ENCODE data around the gene PTPN4. TPM values are rescaled to one million over a fixed set of nuclear protein-coding genes. Genes with fewer than 3 reads are reported as not detected.

The PTPN4 gene
- total RNA-seq, 1 experiment from 2014 or later = 42.2 TPM

- ChIA-PET POLR2A (ENCODE audit: low non-redundant PET) (no interaction called here), CTCF (no interaction called here)
- peaks cover 16% of the 10 kb centered on the region for H3K4me1 ChIP-seq (ENCODE audit: insufficient read depth, low read length, poor library complexity, severe bottlenecking)
- no peak overlapping the region for H3K27ac ChIP-seq (ENCODE audit: low read depth, low read length, poor library complexity, severe bottlenecking)
- H3K27me3 ChIP-seq (replicated peaks; ENCODE audit: insufficient read depth, low read depth, low read length, poor library complexity) = no peaks in the 10 kb centered on the region
- peaks cover 11% of the 10 kb centered on the region for H3K9me3 ChIP-seq (ENCODE audit: low read depth, low read length, poor library complexity, severe bottlenecking)
- H3K36me3 ChIP-seq (ENCODE audit: insufficient read depth, low read length, poor library complexity, severe bottlenecking) = no peaks in the 10 kb centered on the region
- no peak for DNase-seq (ENCODE audit: low spot score)
- BruUV-seq (replicated peaks) = no TSS peak
- no peak for TF ChIP-seq EZH2 (IDR thresholded peaks at IDR 0.05; ENCODE audit: borderline replicate concordance, low read depth, low read length, poor library complexity, severe bottlenecking)
- no peak for TF ChIP-seq CTCF (conservative IDR thresholded peaks at IDR 0.05; ENCODE audit: low read depth, low read length)
- intact Hi-C loops (cut with micrococcal nuclease; ENCODE audit: unreplicated experiment) = no loop called here
- H3K4me3 ChIP-seq (ENCODE audit: low read depth, low read length, poor library complexity, severe bottlenecking) = no peak overlapping the region
These were observed 26.6 kb downstream of the PTPN4 start for GRCh38 chr2:119786295-119786694.

- H3K27ac ChIP-seq (ENCODE audit: low read depth, low read length, poor library complexity, severe bottlenecking) = no peak overlapping the region
- ChIA-PET CTCF (no interaction called here), POLR2A (ENCODE audit: low non-redundant PET) (no interaction called here)
- no peak overlapping the region for H3K4me3 ChIP-seq (ENCODE audit: low read depth, low read length, poor library complexity, severe bottlenecking)
- H3K9me3 ChIP-seq (ENCODE audit: low read depth, low read length, poor library complexity, severe bottlenecking) = peaks cover 22% of the 10 kb centered on the region
- TF ChIP-seq CTCF (conservative IDR thresholded peaks at IDR 0.05; ENCODE audit: low read depth, low read length) (no peak), EZH2 (IDR thresholded peaks at IDR 0.05; ENCODE audit: borderline replicate concordance, low read depth, low read length, poor library complexity, severe bottlenecking) (no peak)
- no TSS peak for BruUV-seq (replicated peaks)
- H3K36me3 ChIP-seq (ENCODE audit: insufficient read depth, low read length, poor library complexity, severe bottlenecking) = no peaks in the 10 kb centered on the region
- no peak for DNase-seq (ENCODE audit: low spot score)
- peaks cover 7% of the 10 kb centered on the region for H3K4me1 ChIP-seq (ENCODE audit: insufficient read depth, low read length, poor library complexity, severe bottlenecking)
- intact Hi-C loops (cut with micrococcal nuclease; ENCODE audit: unreplicated experiment) = no loop called here
- no peaks in the 10 kb centered on the region for H3K27me3 ChIP-seq (replicated peaks; ENCODE audit: insufficient read depth, low read depth, low read length, poor library complexity)
These were observed 29.0 kb downstream of the PTPN4 start for GRCh38 chr2:119788752-119789151.

- Histone ChIP-seq H3K36me3 (ENCODE audit: insufficient read depth, low read length, poor library complexity, severe bottlenecking) (no peaks in the 10 kb centered on the region), H3K4me3 (ENCODE audit: low read depth, low read length, poor library complexity, severe bottlenecking) (no peak overlapping the region), H3K4me1 (ENCODE audit: insufficient read depth, low read length, poor library complexity, severe bottlenecking) (peaks cover 4% of the 10 kb centered on the region), H3K9me3 (ENCODE audit: low read depth, low read length, poor library complexity, severe bottlenecking) (peaks cover 22% of the 10 kb centered on the region), H3K27me3 (replicated peaks; ENCODE audit: insufficient read depth, low read depth, low read length, poor library complexity) (no peaks in the 10 kb centered on the region), H3K27ac (ENCODE audit: low read depth, low read length, poor library complexity, severe bottlenecking) (no peak overlapping the region)
- ChIA-PET CTCF (no interaction called here), POLR2A (ENCODE audit: low non-redundant PET) (interaction anchor here (0.6 kb wide), 1 partner anchor 952 kb away, joined by 3 read pairs; no protein-coding TSS in a partner anchor)
- BruUV-seq (replicated peaks) = no TSS peak
- no peak for TF ChIP-seq CTCF (conservative IDR thresholded peaks at IDR 0.05; ENCODE audit: low read depth, low read length)
- TF ChIP-seq EZH2 (IDR thresholded peaks at IDR 0.05; ENCODE audit: borderline replicate concordance, low read depth, low read length, poor library complexity, severe bottlenecking) = no peak
- no peak for DNase-seq (ENCODE audit: low spot score)
- intact Hi-C loops (cut with micrococcal nuclease; ENCODE audit: unreplicated experiment) = no loop called here
These were observed 30.7 kb downstream of the PTPN4 start for GRCh38 chr2:119790466-119790865.

All from A673 (cell line).